AG04450 (cell line): ENCODE data around the gene LTBP4. TPM values are rescaled to one million over a fixed set of nuclear protein-coding genes. Genes with fewer than 3 reads are reported as not detected.
"Not testable (repeated sequence)": the region's sequence is repeated elsewhere in the genome, so short reads cannot be mapped to it uniquely, and the experiment has no call there.

Experiments
- CTCF ChIA-PET: fragments of 300-600, 350-600 bp; formaldehyde crosslinking; extraction: SDS; loops from one replicate; lab custom pipeline; 2022; ENCODE audit warnings: antibody characterized with exemption, inconsistent platforms; lab: Charles Lee
- POLR2A ChIA-PET: fragments of 350-600 bp; formaldehyde crosslinking; extraction: SDS; loops from one replicate; lab custom pipeline; 2021; ENCODE audit warnings: antibody characterized with exemption, inconsistent platforms; lab: Yijun Ruan, JAX
- DNase-seq: peaks from one replicate; pipeline ENCODE4 v3.0.0-alpha.2; 2011; ENCODE audit warnings: low read depth, low spot score
- H3K27ac ChIP-seq: one replicate; pipeline ENCODE4 v1.5.1; 2012; ENCODE audit warnings: low read depth, low read length, control low read depth
- H3K27me3 ChIP-seq: one replicate; pipeline ENCODE4 v1.6.0; 2012; ENCODE audit warnings: low read length; ENCODE audit not compliant: control insufficient read depth, insufficient read depth
- H3K4me3 ChIP-seq: 2 replicates; pipeline ENCODE4 v1.5.1; 2011; ENCODE audit warnings: mild to moderate bottlenecking, low read depth, low read length, control low read depth
- H3K9me3 ChIP-seq: 2 replicates; pipeline ENCODE4 v1.5.1; 2012; ENCODE audit warnings: low read length; ENCODE audit not compliant: control insufficient read depth, insufficient read depth
- CTCF ChIP-seq: IDR thresholded peaks from 2 replicates; pipeline ENCODE4 v1.5.1; 2011; ENCODE audit warnings: low read depth, low read length, control low read depth, inconsistent platforms
- polyA plus RNA-seq: library from polyadenylated mRNA; depleted of rRNA; stranded (reverse); fragments of >200 nt; gene quantifications from 2 replicates; pipeline ENCODE4 v1.2.3, GENCODE V29; 2011

The LTBP4 gene
- polyA plus RNA-seq, 1 experiment, result 41.3 TPM

GRCh38 chr19:40650749-40651305 lies 49.7 kb downstream of the LTBP4 start:
- DNase-seq, result peak; percentile 36
- POLR2A ChIA-PET, result interaction anchor here (1.1 kb wide), 1 partner anchor 12 kb away, joined by 5 read pairs; no protein-coding TSS in a partner anchor
- Histone ChIP-seq H3K4me3 (no peak overlapping the region), H3K9me3 (no peaks in the 10 kb centered on the region; the same call in 1 of the 2 replicates), H3K27me3 (no peaks in the 10 kb centered on the region), H3K27ac (peak overlapping the region; percentile 47)
- CTCF ChIA-PET, result interaction anchor here (0.9 to 1.3 kb wide), 3 partner anchors 12 to 17 kb away, joined by 4 read pairs; no protein-coding TSS in a partner anchor
- TF ChIP-seq CTCF, result no peak

GRCh38 chr19:40652303-40652702 lies 51.1 kb downstream of the LTBP4 start:
- H3K9me3 ChIP-seq, POLR2A ChIA-PET, DNase-seq, CTCF ChIA-PET, H3K4me3 ChIP-seq, H3K27me3 ChIP-seq, H3K27ac ChIP-seq: not testable (repeated sequence)

GRCh38 chr19:40655684-40656083 lies 54.5 kb downstream of the LTBP4 start:
- ChIA-PET POLR2A (interaction anchor here (0.6 kb wide), 1 partner anchor 631 kb away, joined by 11 read pairs; no protein-coding TSS in a partner anchor), CTCF (interaction anchor here (1.1 kb wide), 1 partner anchor 21 kb away, joined by 12 read pairs; no protein-coding TSS in a partner anchor)
- H3K27ac ChIP-seq, DNase-seq, H3K9me3 ChIP-seq, H3K4me3 ChIP-seq, H3K27me3 ChIP-seq: not testable (repeated sequence)

- ChIA-PET POLR2A (interaction anchor here (0.6 to 1.5 kb wide), 2 partner anchors 12 to 159 kb away, joined by 4 to 7 read pairs; no protein-coding TSS in a partner anchor), CTCF (interaction anchor here (0.7 to 1.1 kb wide), 3 partner anchors 19 to 149 kb away, joined by 3 read pairs; no protein-coding TSS in a partner anchor)
- H3K27ac ChIP-seq, result no peak overlapping the region
- no peak for DNase-seq
- H3K27me3 ChIP-seq, result no peaks in the 10 kb centered on the region
- H3K4me3 ChIP-seq, result no peak overlapping the region
- TF ChIP-seq CTCF, result no peak
- no peaks in the 10 kb centered on the region for H3K9me3 ChIP-seq
Measured at GRCh38 chr19:40658031-40658430, 56.9 kb downstream of the LTBP4 start.

- ChIA-PET CTCF (interaction anchor here (0.9 kb wide), 1 partner anchor 148 kb away, joined by 3 read pairs; no protein-coding TSS in a partner anchor), POLR2A (no interaction called here)
- DNase-seq, result no peak
- H3K9me3 ChIP-seq, result no peaks in the 10 kb centered on the region
- H3K27me3 ChIP-seq, result no peaks in the 10 kb centered on the region
- TF ChIP-seq CTCF, result no peak
- no peak overlapping the region for H3K4me3 ChIP-seq
- H3K27ac ChIP-seq, result no peak overlapping the region
Measured at GRCh38 chr19:40659116-40659515, 57.9 kb downstream of the LTBP4 start.

- no peak for DNase-seq
- ChIA-PET POLR2A (interaction anchor here (0.6 kb wide), 1 partner anchor 14 kb away, joined by 3 read pairs; no protein-coding TSS in a partner anchor), CTCF (interaction anchor here (2.8 kb wide), 1 partner anchor 25 kb away, joined by 22 read pairs; no protein-coding TSS in a partner anchor)
- Histone ChIP-seq H3K4me3 (no peak overlapping the region), H3K27ac (no peak overlapping the region), H3K9me3 (no peaks in the 10 kb centered on the region), H3K27me3 (no peaks in the 10 kb centered on the region)
- TF ChIP-seq CTCF, result no peak
Measured at GRCh38 chr19:40659566-40659965, 58.4 kb downstream of the LTBP4 start.
